Activated CD8-positive, alpha-beta memory T cell treated with anti-CD3 and anti-CD28 coated beads, Interleukin-2, amount 10 ng/mL, durations not matched to agents 7 days and 5 days (primary cell): ENCODE measurements around the gene RAB31. TPM values are rescaled to one million over a fixed set of nuclear protein-coding genes. Genes with fewer than 3 reads are reported as not detected.

Source experiments
- ATAC-seq: fragments of 150-1000 bp; cut with Tn5 transposase; one replicate; pipeline ENCODE4 v1.10.0; 2021; ENCODE audit warnings: moderate library complexity
- CTCF ChIA-PET: fragments of 350-600 bp; sonication (Branson Sonifier 250); formaldehyde crosslinking; loops from one replicate; lab custom pipeline; 2021; ENCODE audit warnings: antibody characterized with exemption; lab: Charles Lee
- DNase-seq: peaks from one replicate; pipeline ENCODE4 v3.0.0-alpha.2; 2020
- H3K27ac Mint-ChIP-seq: one replicate; pipeline ENCODE4 v1.8.0; 2021; ENCODE audit warnings: mild to moderate bottlenecking, mixed read lengths
- H3K27me3 Mint-ChIP-seq: one replicate; pipeline ENCODE4 v1.8.0; 2021; ENCODE audit warnings: mixed read lengths
- H3K36me3 Mint-ChIP-seq: one replicate; pipeline ENCODE4 v1.8.0; 2021; ENCODE audit warnings: mild to moderate bottlenecking, mixed read lengths
- H3K4me1 Mint-ChIP-seq: one replicate; pipeline ENCODE4 v1.8.0; 2021; ENCODE audit warnings: mixed read lengths
- H3K4me3 Mint-ChIP-seq: one replicate; pipeline ENCODE4 v1.8.0; 2021; ENCODE audit warnings: mild to moderate bottlenecking, moderate library complexity, mixed read lengths
- H3K9me3 Mint-ChIP-seq: one replicate; pipeline ENCODE4 v1.8.0; 2022; ENCODE audit warnings: low read depth, mixed read lengths
- total RNA-seq, 2 experiments: library from RNA; stranded (reverse); gene quantifications; one replicate each; pipeline ENCODE4 v1.2.3, GENCODE V29; 2021

Gene RAB31
- total RNA-seq, 2 experiments from 2014 or later, result not detected

- CTCF ChIA-PET, result interaction anchor here (1.0 kb wide), 1 partner anchor 12 kb away, joined by 3 read pairs; no protein-coding TSS in a partner anchor
- H3K27ac Mint-ChIP-seq, result no peak overlapping the region
Observed at GRCh38 chr18:9683418-9684396, 24.4 kb upstream of the RAB31 start.

GRCh38 chr18:9684881-9685614 is 23.1 kb upstream of the RAB31 start:
- Mint-ChIP-seq H3K27ac (no peak overlapping the region), H3K9me3 (no peaks in the 10 kb centered on the region), H3K4me3 (no peak overlapping the region), H3K27me3 (peaks cover 62% of the 10 kb centered on the region), H3K4me1 (peaks cover 9% of the 10 kb centered on the region), H3K36me3 (no peaks in the 10 kb centered on the region)
- CTCF ChIA-PET, result no interaction called here
- ATAC-seq (no peak), DNase-seq (no peak)

More at GRCh38 chr18:9683418-9684396, 24.4 kb upstream of the RAB31 start:
- Mint-ChIP-seq H3K27me3 (peaks cover 60% of the 10 kb centered on the region), H3K9me3 (no peaks in the 10 kb centered on the region), H3K4me1 (peaks cover 9% of the 10 kb centered on the region), H3K36me3 (no peaks in the 10 kb centered on the region), H3K4me3 (no peak overlapping the region)
- ATAC-seq (no peak), DNase-seq (no peak)

- Mint-ChIP-seq H3K9me3 (no peaks in the 10 kb centered on the region), H3K36me3 (no peaks in the 10 kb centered on the region), H3K27me3 (peaks cover 60% of the 10 kb centered on the region), H3K27ac (no peak overlapping the region), H3K4me1 (peaks cover 9% of the 10 kb centered on the region), H3K4me3 (no peak overlapping the region)
- ATAC-seq (no peak), DNase-seq (no peak)
- CTCF ChIA-PET, result no interaction called here
Observed at GRCh38 chr18:9685615-9685890, 22.5 kb upstream of the RAB31 start.

GRCh38 chr18:9688036-9688741 is 19.9 kb upstream of the RAB31 start:
- Mint-ChIP-seq H3K4me3 (no peak overlapping the region), H3K27ac (no peak overlapping the region), H3K4me1 (peaks cover 9% of the 10 kb centered on the region), H3K9me3 (no peaks in the 10 kb centered on the region), H3K36me3 (no peaks in the 10 kb centered on the region), H3K27me3 (peaks cover 42% of the 10 kb centered on the region)
- no peak for ATAC-seq
- no peak for DNase-seq
- CTCF ChIA-PET, result interaction anchor here (0.6 kb wide), 1 partner anchor 68 kb away, joined by 3 read pairs; no protein-coding TSS in a partner anchor

- Mint-ChIP-seq H3K27ac (no peak overlapping the region), H3K27me3 (peaks cover 42% of the 10 kb centered on the region), H3K4me3 (no peak overlapping the region), H3K9me3 (no peaks in the 10 kb centered on the region), H3K4me1 (peaks cover 9% of the 10 kb centered on the region), H3K36me3 (no peaks in the 10 kb centered on the region)
- CTCF ChIA-PET, result no interaction called here
- ATAC-seq, result no peak
- no peak for DNase-seq
Observed at GRCh38 chr18:9689253-9689652, 18.8 kb upstream of the RAB31 start.

- Mint-ChIP-seq H3K4me1 (peaks cover 4% of the 10 kb centered on the region), H3K27me3 (peaks cover 37% of the 10 kb centered on the region), H3K9me3 (no peaks in the 10 kb centered on the region), H3K4me3 (no peak overlapping the region), H3K36me3 (no peaks in the 10 kb centered on the region), H3K27ac (no peak overlapping the region)
- no peak for DNase-seq
- no peak for ATAC-seq
- CTCF ChIA-PET, result no interaction called here
Observed at GRCh38 chr18:9690418-9691188, 17.5 kb upstream of the RAB31 start.

- H3K27ac Mint-ChIP-seq, result no peak overlapping the region
- H3K27me3 Mint-ChIP-seq, result peaks cover 41% of the 10 kb centered on the region
- ATAC-seq, result no peak
- H3K4me1 Mint-ChIP-seq, result peaks cover 10% of the 10 kb centered on the region
- CTCF ChIA-PET, result no interaction called here
- no peak for DNase-seq
- no peaks in the 10 kb centered on the region for H3K36me3 Mint-ChIP-seq
- H3K9me3 Mint-ChIP-seq, result no peaks in the 10 kb centered on the region
- H3K4me3 Mint-ChIP-seq, result no peak overlapping the region
Observed at GRCh38 chr18:9691235-9691634, 16.9 kb upstream of the RAB31 start.

- no peak for ATAC-seq
- no peak overlapping the region for H3K4me3 Mint-ChIP-seq
- DNase-seq, result no peak
- peaks cover 52% of the 10 kb centered on the region for H3K27me3 Mint-ChIP-seq
- H3K9me3 Mint-ChIP-seq, result no peaks in the 10 kb centered on the region
- no peaks in the 10 kb centered on the region for H3K36me3 Mint-ChIP-seq
- H3K27ac Mint-ChIP-seq, result no peak overlapping the region
- peaks cover 13% of the 10 kb centered on the region for H3K4me1 Mint-ChIP-seq
- CTCF ChIA-PET, result interaction anchor here (0.8 kb wide), 1 partner anchor 16 kb away, joined by 3 read pairs; no protein-coding TSS in a partner anchor
Observed at GRCh38 chr18:9694174-9694573, 13.9 kb upstream of the RAB31 start.

- Mint-ChIP-seq H3K27ac (no peak overlapping the region), H3K27me3 (peaks cover 54% of the 10 kb centered on the region), H3K4me1 (peaks cover 13% of the 10 kb centered on the region), H3K4me3 (no peak overlapping the region), H3K36me3 (no peaks in the 10 kb centered on the region), H3K9me3 (no peaks in the 10 kb centered on the region)
- CTCF ChIA-PET, result no interaction called here
- ATAC-seq, result no peak
- DNase-seq, result no peak
Observed at GRCh38 chr18:9694952-9695495, 13.1 kb upstream of the RAB31 start.

- Mint-ChIP-seq H3K36me3 (no peaks in the 10 kb centered on the region), H3K9me3 (no peaks in the 10 kb centered on the region), H3K27me3 (peaks cover 57% of the 10 kb centered on the region), H3K4me3 (no peak overlapping the region), H3K27ac (no peak overlapping the region), H3K4me1 (peaks cover 13% of the 10 kb centered on the region)
- ATAC-seq (no peak), DNase-seq (no peak)
- CTCF ChIA-PET, result no interaction called here
Observed at GRCh38 chr18:9695605-9696004, 12.5 kb upstream of the RAB31 start.

GRCh38 chr18:9696112-9696511 is 12.0 kb upstream of the RAB31 start:
- Mint-ChIP-seq H3K4me3 (no peak overlapping the region), H3K9me3 (no peaks in the 10 kb centered on the region), H3K36me3 (no peaks in the 10 kb centered on the region), H3K27me3 (peaks cover 57% of the 10 kb centered on the region), H3K4me1 (peaks cover 13% of the 10 kb centered on the region), H3K27ac (no peak overlapping the region)
- DNase-seq (no peak), ATAC-seq (no peak)
- CTCF ChIA-PET, result no interaction called here

- Mint-ChIP-seq H3K4me3 (no peak overlapping the region), H3K27ac (no peak overlapping the region), H3K36me3 (no peaks in the 10 kb centered on the region), H3K27me3 (peaks cover 60% of the 10 kb centered on the region), H3K4me1 (peaks cover 13% of the 10 kb centered on the region), H3K9me3 (no peaks in the 10 kb centered on the region)
- no peak for DNase-seq
- CTCF ChIA-PET, result no interaction called here
- no peak for ATAC-seq
Observed at GRCh38 chr18:9696701-9697100, 11.4 kb upstream of the RAB31 start.
